ENCODE data around the gene ETV3.
"Not testable (repeated sequence)": the region's sequence is repeated elsewhere in the genome, so short reads cannot be mapped to it uniquely, and the experiment has no call there.

The ETV3 gene

DNA sequence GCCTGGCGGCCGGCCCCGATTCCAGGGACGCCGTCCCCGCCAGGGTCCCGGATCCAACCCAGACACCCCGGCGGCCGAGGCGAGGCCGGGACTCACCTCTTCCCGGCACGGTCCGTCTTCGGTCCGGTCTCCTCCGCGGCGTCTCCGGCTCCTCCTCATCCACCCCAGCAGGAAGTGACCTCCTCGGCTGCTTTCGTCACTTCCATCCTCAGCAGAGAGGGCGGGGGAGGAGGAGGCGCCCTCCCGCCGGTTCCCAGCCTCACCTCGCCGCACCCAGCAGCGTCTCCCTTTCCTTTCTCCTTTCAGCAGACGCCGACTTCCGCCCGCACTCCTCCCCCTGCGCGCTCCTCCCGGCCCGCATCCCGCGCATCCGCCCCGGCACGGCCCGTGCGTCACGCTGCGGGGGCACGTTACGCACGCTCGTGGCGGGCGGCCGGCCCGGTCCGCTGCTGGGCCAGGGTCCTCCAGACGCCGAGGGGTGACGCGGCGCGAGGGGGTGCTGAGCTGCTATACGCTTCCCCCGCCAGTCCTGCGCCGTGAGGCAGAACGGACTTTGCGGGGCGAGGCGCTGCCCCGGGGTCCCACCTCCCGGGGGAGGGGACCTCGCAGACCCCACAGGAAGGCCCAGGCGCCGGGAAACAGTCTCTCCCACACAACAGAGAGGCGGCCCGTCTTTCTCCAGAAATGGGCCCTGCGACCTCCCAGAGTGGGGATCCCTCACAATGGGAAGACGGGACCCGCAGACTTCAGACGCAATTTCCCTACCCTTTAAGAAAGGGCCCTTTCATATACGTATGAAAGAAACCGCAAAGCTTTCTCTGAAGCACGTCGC is at the start of gene ETV3:
TSS of gene ETV3 (minus strand) at position 176 of the 832 bp plus-strand sequence. CDS start 2,043 bp downstream, outside the sequence.
- H3K4me3 Mint-ChIP-seq: peak within 1 kb of the TSS; percentile 98
- peak; percentile 57 to 90 for DNase-seq (ENCODE audit: low spot score in 2 of 2)
- no peaks in the 10 kb centered on the region for H3K9me3 Mint-ChIP-seq
- peaks cover 74% of the 10 kb centered on the region for H3K4me1 Mint-ChIP-seq
- H3K27ac Mint-ChIP-seq: peak within 1 kb of the TSS; percentile 96
- ATAC-seq: peak; percentile 83
- peaks cover 43% of the 10 kb centered on the region for H3K36me3 Mint-ChIP-seq

GRCh38 chr1:157186281-157186992 is 48.2 kb upstream of the ETV3 start:
- Mint-ChIP-seq H3K27ac (no peak overlapping the region), H3K4me1 (no peaks in the 10 kb centered on the region), H3K4me3 (no peak overlapping the region), H3K9me3 (no peaks in the 10 kb centered on the region), H3K36me3 (no peaks in the 10 kb centered on the region)
- no peak for ATAC-seq
- DNase-seq (ENCODE audit: low spot score in 2 of 2): no peak

GRCh38 chr1:157183870-157184269 is 45.7 kb upstream of the ETV3 start:
- Mint-ChIP-seq H3K4me3 (no peak overlapping the region), H3K36me3 (no peaks in the 10 kb centered on the region), H3K4me1 (no peaks in the 10 kb centered on the region), H3K27ac (no peak overlapping the region), H3K9me3 (no peaks in the 10 kb centered on the region)
- ATAC-seq (no peak), DNase-seq (ENCODE audit: low spot score in 2 of 2) (no peak)

DNA sequence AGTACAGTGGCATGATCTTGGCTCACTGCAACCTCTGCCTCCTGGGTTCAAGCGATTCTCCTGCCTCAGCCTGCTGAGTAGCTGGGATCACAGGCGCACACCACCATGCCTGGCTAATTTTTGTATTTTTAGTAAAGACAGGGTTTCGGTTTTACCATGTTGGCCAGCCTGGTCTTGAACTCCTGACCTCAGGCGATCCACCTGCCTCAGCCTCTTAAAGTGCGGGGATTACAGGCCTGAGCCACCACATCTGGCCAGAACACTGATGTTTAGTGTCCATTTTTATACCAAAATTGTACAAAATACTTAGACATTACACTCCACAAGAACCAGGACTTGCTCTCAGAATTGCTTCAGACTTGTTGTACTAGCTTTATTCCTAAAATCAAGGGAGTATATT is 44.2 kb upstream of the ETV3 start:
- DNase-seq (ENCODE audit: low spot score in 2 of 2); ATAC-seq; H3K4me1 Mint-ChIP-seq; H3K27ac Mint-ChIP-seq; H3K9me3 Mint-ChIP-seq; H3K36me3 Mint-ChIP-seq; H3K4me3 Mint-ChIP-seq: not testable (repeated sequence)

DNA sequence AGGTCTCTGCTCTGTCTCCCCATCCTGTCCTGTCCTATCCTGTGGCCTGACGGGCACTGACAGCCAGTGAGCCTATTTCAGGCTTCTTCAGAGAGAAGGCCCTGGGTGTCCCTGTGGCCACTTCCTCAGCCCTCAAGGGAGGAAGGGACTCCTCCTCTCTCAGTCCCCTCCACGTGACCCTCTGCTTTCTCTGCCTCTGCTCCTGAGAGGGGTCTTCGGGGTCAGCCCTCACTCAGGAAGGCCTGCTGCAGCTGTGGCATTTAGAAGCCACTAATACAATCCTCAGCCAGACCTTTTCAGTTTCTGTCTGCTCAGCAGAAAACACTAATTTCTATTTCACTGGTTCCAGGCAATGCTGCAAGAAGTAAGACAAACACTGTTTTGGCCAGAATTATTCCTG is 43.6 kb upstream of the ETV3 start:
- no peaks in the 10 kb centered on the region for H3K36me3 Mint-ChIP-seq
- H3K4me1 Mint-ChIP-seq: no peaks in the 10 kb centered on the region
- ATAC-seq (no peak), DNase-seq (ENCODE audit: low spot score in 2 of 2) (no peak)
- no peak overlapping the region for H3K4me3 Mint-ChIP-seq
- no peaks in the 10 kb centered on the region for H3K9me3 Mint-ChIP-seq
- H3K27ac Mint-ChIP-seq: no peak overlapping the region

GRCh38 chr1:157181258-157181657 is 43.1 kb upstream of the ETV3 start:
- Mint-ChIP-seq H3K4me3 (no peak overlapping the region), H3K9me3 (no peaks in the 10 kb centered on the region), H3K36me3 (no peaks in the 10 kb centered on the region), H3K4me1 (no peaks in the 10 kb centered on the region), H3K27ac (no peak overlapping the region)
- ATAC-seq (no peak), DNase-seq (ENCODE audit: low spot score in 2 of 2) (no peak)

GRCh38 chr1:157178490-157178889 is 40.3 kb upstream of the ETV3 start:
- H3K4me1 Mint-ChIP-seq: no peaks in the 10 kb centered on the region
- H3K9me3 Mint-ChIP-seq: no peaks in the 10 kb centered on the region
- ATAC-seq (no peak), DNase-seq (ENCODE audit: low spot score in 2 of 2) (no peak)
- H3K4me3 Mint-ChIP-seq: no peak overlapping the region
- H3K27ac Mint-ChIP-seq: no peak overlapping the region
- no peaks in the 10 kb centered on the region for H3K36me3 Mint-ChIP-seq

DNA sequence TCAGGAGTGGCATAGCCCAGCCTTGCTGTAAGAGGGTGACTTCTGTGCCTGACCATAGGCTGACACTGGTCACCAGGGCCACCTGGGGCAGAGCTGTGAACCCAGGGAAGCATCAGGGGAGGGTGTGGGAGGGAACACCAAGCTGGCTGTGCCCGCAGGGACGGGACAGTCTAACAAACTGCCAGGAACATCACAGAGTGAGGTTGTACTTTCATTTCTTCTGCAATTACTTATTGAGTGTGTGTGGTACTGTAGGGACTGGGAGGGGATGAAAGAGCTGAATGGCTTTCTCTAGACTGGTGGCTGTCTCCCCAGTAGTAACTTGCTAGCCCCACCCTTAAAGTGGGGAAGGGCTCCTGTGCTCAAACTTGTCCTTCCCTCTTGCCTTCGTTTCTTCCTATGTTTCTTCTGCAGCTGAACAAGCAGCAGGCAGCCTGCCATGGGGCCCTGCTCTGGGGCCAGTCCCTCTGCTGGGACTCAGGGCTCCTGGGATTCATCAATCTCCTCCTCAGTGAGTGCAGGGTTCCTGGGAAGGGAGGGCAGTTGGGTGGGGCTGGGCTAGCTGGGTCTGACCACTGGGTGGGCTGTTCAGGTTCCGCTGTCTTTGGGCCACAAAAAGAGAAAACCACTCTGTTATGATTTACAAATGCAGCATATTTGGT is 39.7 kb upstream of the ETV3 start:
- no peak for ATAC-seq
- Mint-ChIP-seq H3K36me3 (no peaks in the 10 kb centered on the region), H3K9me3 (no peaks in the 10 kb centered on the region), H3K27ac (no peak overlapping the region), H3K4me1 (no peaks in the 10 kb centered on the region), H3K4me3 (no peak overlapping the region)
- no peak for DNase-seq (ENCODE audit: low spot score in 2 of 2)

- Mint-ChIP-seq H3K4me3 (no peak overlapping the region), H3K36me3 (no peaks in the 10 kb centered on the region), H3K4me1 (no peaks in the 10 kb centered on the region), H3K9me3 (no peaks in the 10 kb centered on the region), H3K27ac (no peak overlapping the region)
- ATAC-seq (peak; percentile 23), DNase-seq (ENCODE audit: low spot score in 2 of 2) (no peak)
These were observed 38.5 kb upstream of the ETV3 start for GRCh38 chr1:157176591-157177121.

- ATAC-seq (no peak), DNase-seq (ENCODE audit: low spot score in 2 of 2) (no peak)
- Mint-ChIP-seq H3K4me1 (no peaks in the 10 kb centered on the region), H3K27ac (no peak overlapping the region), H3K36me3 (no peaks in the 10 kb centered on the region), H3K9me3 (no peaks in the 10 kb centered on the region), H3K4me3 (no peak overlapping the region)
These were observed 37.8 kb upstream of the ETV3 start for GRCh38 chr1:157176016-157176415.

- no peak overlapping the region for H3K27ac Mint-ChIP-seq
- DNase-seq (ENCODE audit: low spot score in 2 of 2): no peak
- H3K4me3 Mint-ChIP-seq: no peak overlapping the region
- no peaks in the 10 kb centered on the region for H3K9me3 Mint-ChIP-seq
- no peaks in the 10 kb centered on the region for H3K4me1 Mint-ChIP-seq
- no peaks in the 10 kb centered on the region for H3K36me3 Mint-ChIP-seq
- ATAC-seq: no peak
These were observed 35.8 kb upstream of the ETV3 start for GRCh38 chr1:157173900-157174410.

DNA sequence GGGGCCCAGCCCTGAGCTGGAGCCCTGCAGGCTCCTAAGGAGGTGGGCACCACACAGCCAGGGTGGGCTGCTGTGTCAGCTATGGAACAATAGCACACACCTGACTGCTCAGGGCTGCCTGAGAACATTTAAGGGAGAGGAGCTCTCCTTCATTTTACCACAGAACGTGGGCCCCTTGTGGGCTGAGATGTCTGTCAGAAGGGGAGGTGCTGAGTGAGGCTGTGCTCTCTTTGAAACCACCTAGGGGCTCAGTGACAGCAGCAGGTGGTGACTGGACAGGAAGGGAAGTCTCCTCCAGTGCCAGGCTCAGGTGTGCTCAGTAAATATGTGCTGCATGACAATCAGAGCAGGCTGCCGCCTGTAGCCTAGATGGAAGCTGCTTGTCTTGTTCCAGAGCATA is 35.0 kb upstream of the ETV3 start:
- not testable (repeated sequence) for H3K9me3 Mint-ChIP-seq; H3K4me3 Mint-ChIP-seq; H3K36me3 Mint-ChIP-seq; H3K4me1 Mint-ChIP-seq; DNase-seq (ENCODE audit: low spot score in 2 of 2); ATAC-seq; H3K27ac Mint-ChIP-seq

DNA sequence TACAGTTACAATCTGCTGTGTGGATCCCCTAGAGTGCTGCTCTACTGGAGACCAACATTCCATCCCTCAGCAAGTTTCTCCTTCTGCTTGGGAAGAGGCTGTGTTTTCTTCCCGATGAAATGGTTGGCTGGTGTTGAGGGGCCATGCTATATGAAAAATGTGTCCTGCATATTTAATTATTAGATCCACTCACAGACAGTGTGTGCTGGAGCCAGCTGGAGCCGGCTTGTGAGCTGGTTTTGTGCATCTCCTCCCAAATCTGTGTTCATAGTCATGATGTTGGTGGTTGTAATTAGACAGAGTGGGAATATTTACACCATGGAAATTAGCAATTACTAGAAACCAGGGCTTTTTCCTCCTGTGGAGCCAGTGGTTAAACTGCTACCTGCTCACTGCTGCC is 34.4 kb upstream of the ETV3 start:
- H3K9me3 Mint-ChIP-seq; H3K27ac Mint-ChIP-seq; H3K4me3 Mint-ChIP-seq; ATAC-seq; H3K4me1 Mint-ChIP-seq; DNase-seq (ENCODE audit: low spot score in 2 of 2); H3K36me3 Mint-ChIP-seq: not testable (repeated sequence)

DNA sequence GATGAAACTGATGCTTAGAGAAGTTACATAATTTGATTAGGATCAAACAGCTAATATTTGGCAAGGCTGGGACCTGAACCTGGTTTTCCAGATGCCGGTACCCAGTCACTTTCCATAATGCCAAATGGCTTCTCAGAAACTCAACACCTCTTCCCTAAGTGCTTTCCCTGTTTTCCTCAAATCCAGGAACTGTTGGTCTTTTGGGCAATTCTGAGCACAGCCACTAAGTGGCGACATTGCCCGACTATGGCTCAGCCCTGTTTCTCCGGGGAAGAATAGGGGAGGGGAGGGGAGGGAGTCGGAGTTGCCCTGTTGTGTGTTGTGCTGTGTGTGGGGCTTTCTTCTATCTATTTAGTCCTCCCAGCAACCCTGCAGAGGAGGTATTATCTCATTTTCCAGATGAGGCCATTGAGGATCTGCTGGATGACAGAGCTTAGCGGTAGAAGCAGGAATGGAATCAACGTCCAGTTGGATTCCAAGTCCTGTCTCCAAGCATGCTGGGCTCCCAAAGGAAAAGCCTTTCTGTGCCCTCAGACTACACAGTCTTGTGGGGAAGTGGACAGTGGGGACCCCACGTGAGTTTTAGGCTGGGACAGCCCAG is 33.8 kb upstream of the ETV3 start:
- ATAC-seq; H3K36me3 Mint-ChIP-seq; H3K4me3 Mint-ChIP-seq; H3K27ac Mint-ChIP-seq; H3K9me3 Mint-ChIP-seq; DNase-seq (ENCODE audit: low spot score in 2 of 2); H3K4me1 Mint-ChIP-seq: not testable (repeated sequence)
